Vagina (tissue), 2 donors: ENCODE results near the gene CCDC9. TPM values are rescaled to one million over a fixed set of nuclear protein-coding genes. Genes with fewer than 3 reads are reported as not detected.
A peak's percentile ranks its signal among the peaks of the same experiment; 100 is the strongest.

Source experiments
- DNase-seq, 2 donors: peaks; one replicate each; pipeline ENCODE4 v3.0.0-alpha.2; 2017; ENCODE audit errors: extremely low spot score in 2 of 2
- H3K27ac ChIP-seq: fragments of 200-600 bp; sonication (generic); one replicate; pipeline ENCODE4 v1.5.1; 2019
- H3K27me3 ChIP-seq: fragments of 200-600 bp; sonication (generic); one replicate; pipeline ENCODE4 v1.5.1; 2019
- H3K36me3 ChIP-seq, 2 donors: fragments of 200-600 bp; sonication (generic); one replicate each; pipeline ENCODE4 v1.5.1; 2017 to 2019
- H3K4me1 ChIP-seq: fragments of 200-600 bp; sonication (generic); one replicate; pipeline ENCODE4 v1.5.1; 2019
- H3K4me3 ChIP-seq, 2 donors: fragments of 200-600 bp; sonication (generic); 1 replicate in 1 of 2; 2 replicates in 1 of 2; pipeline ENCODE4 v1.5.1; 2016 to 2019
- H3K9me3 ChIP-seq: fragments of 200-600 bp; sonication (generic); one replicate; pipeline ENCODE4 v1.5.1; 2019
- CTCF ChIP-seq, 3 experiments: fragments of 450-650 bp in 2 of 3; fragments of 200-600 bp in 1 of 3; sonication (generic) in 1 of 3; IDR thresholded peaks; one replicate each; pipeline ENCODE4 v1.5.1; 2017 to 2019; ENCODE audit warnings: antibody characterized with exemption in 3 of 3, mild to moderate bottlenecking in 2 of 3, moderate library complexity in 2 of 3
- POLR2A ChIP-seq, 2 donors: fragments of 450-650 bp; IDR thresholded peaks; one replicate each; pipeline ENCODE4 v1.6.1; 2017; ENCODE audit warnings: antibody characterized with exemption in 2 of 2, mild to moderate bottlenecking in 2 of 2, moderate library complexity in 2 of 2
- POLR2AphosphoS5 ChIP-seq, 2 donors: sonication (generic); formaldehyde crosslinking; IDR thresholded peaks; one replicate each; pipeline ENCODE4 v1.9.0; 2017; ENCODE audit warnings: antibody characterized with exemption in 2 of 2, mild to moderate bottlenecking in 2 of 2, low read depth in 1 of 2; ENCODE audit not compliant: insufficient read depth in 1 of 2
- intact Hi-C: fragments of 100-400 bp; cut with DNase I; formaldehyde crosslinking; loops from one replicate; pipeline ENCODE4 v1.15.1; 2023
- total RNA-seq: library from RNA; depleted of rRNA; stranded (reverse); fragments of >200 nt; gene quantifications from one replicate; pipeline ENCODE4 v1.2.3, GENCODE V29; 2016

Gene CCDC9
- total RNA-seq, 1 donor from 2014 or later: 19.2 TPM

GRCh38 chr19:47270408-47270807, 14.1 kb downstream of the CCDC9 start:
- Histone ChIP-seq H3K4me1 (peaks cover 22% of the 10 kb centered on the region), H3K36me3 (peaks cover 0 to 44% of the 10 kb centered on the region in 2 donors), H3K27ac (no peak overlapping the region), H3K9me3 (no peaks in the 10 kb centered on the region), H3K4me3 (no peak overlapping the region), H3K27me3 (no peaks in the 10 kb centered on the region)
- no peak for DNase-seq
- intact Hi-C loops: loop anchor here (10.0 kb wide), 1 partner anchor 244 kb away; the partner anchor contains the start of gene NAPA
- TF ChIP-seq CTCF (IDR thresholded peaks at IDR 0.05) (no peak), POLR2AphosphoS5 (IDR thresholded peaks at IDR 0.05; ENCODE audit: insufficient read depth in 1 of 2, low read depth in 1 of 2) (no peak), POLR2A (IDR thresholded peaks at IDR 0.05) (no peak)

- Histone ChIP-seq H3K27me3 (no peaks in the 10 kb centered on the region), H3K9me3 (no peaks in the 10 kb centered on the region), H3K4me1 (peaks cover 37% of the 10 kb centered on the region), H3K36me3 (peaks cover 0 to 32% of the 10 kb centered on the region in 2 donors), H3K4me3 (no peak overlapping the region), H3K27ac (peak overlapping the region; percentile 99)
- intact Hi-C loops: loop anchor here (10.0 kb wide), 1 partner anchor 243 kb away; the partner anchor contains the start of gene NAPA
- DNase-seq: no peak
- TF ChIP-seq POLR2AphosphoS5 (IDR thresholded peaks at IDR 0.05; ENCODE audit: insufficient read depth in 1 of 2, low read depth in 1 of 2) (no peak), CTCF (IDR thresholded peaks at IDR 0.05) (no peak), POLR2A (IDR thresholded peaks at IDR 0.05) (no peak)
Measured at GRCh38 chr19:47271949-47272348, 15.6 kb downstream of the CCDC9 start.

DNA sequence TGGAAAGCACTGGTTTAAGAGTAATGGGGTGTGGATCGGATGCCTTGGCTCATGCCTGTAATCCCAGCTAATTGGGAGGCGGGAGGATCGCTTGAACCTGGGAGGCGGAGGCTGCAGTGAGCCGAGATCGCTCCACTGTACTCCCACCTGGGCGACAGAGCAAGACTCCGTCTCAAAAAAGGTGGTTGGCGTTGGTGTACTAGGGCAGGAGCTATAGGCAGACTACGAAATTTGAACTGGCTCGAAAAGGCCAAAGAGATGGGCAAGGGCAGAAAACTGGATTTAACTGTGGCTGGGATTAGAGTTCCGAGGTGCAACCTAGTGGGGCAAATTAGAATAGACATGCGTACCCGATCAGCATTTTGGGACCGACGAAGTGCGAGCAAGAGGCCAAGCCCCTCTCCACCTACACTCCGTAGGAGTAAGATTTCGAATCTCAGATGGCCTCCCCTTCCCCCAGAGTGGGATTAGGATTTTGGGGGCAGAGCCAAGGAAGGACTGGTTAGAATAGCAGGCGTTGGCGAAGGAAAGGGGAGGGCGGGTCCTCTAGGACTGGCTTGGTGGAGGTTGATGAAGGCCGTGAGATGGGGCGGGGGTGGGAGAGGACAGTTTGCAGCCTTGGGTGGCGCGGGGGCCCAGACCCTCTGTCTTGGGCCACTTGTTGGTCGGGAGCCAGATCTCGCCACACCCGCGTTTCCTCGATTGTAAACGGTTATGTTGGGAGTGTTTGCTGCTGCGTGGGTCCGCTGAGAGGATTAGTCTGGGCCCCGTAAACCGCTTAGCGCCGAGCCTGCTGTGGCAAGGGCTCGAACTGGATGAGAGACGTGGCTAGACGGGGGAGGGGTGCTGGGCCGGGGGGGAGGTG, 16.4 kb downstream of the CCDC9 start:
- H3K4me3 ChIP-seq: peak overlapping the region; percentile 86 to 90
- intact Hi-C loops: loop anchor here (10.0 kb wide), 1 partner anchor 242 kb away; the partner anchor contains the start of gene NAPA
- H3K9me3 ChIP-seq: no peaks in the 10 kb centered on the region
- no peak for DNase-seq
- H3K27me3 ChIP-seq: no peaks in the 10 kb centered on the region
- no peak for TF ChIP-seq POLR2A (IDR thresholded peaks at IDR 0.05)
- TF ChIP-seq POLR2AphosphoS5 (IDR thresholded peaks at IDR 0.05; ENCODE audit: insufficient read depth in 1 of 2, low read depth in 1 of 2): no peak
- TF ChIP-seq CTCF (IDR thresholded peaks at IDR 0.05): peak in 1 of 3 experiments; percentile 12
- H3K27ac ChIP-seq: peak overlapping the region; percentile 99
- H3K4me1 ChIP-seq: peaks cover 38% of the 10 kb centered on the region
- peaks cover 0 to 26% of the 10 kb centered on the region in 2 donors for H3K36me3 ChIP-seq

GRCh38 chr19:47273313-47274070, 17.2 kb downstream of the CCDC9 start:
- TF ChIP-seq POLR2AphosphoS5 (IDR thresholded peaks at IDR 0.05; ENCODE audit: insufficient read depth in 1 of 2, low read depth in 1 of 2) (peak; percentile 79 to 99), POLR2A (IDR thresholded peaks at IDR 0.05) (peak in 1 of 2 donors; percentile 82), CTCF (IDR thresholded peaks at IDR 0.05) (no peak)
- H3K9me3 ChIP-seq: no peaks in the 10 kb centered on the region
- H3K4me3 ChIP-seq: peak overlapping the region; percentile 86 to 90
- H3K36me3 ChIP-seq: peaks cover 0 to 18% of the 10 kb centered on the region in 2 donors
- intact Hi-C loops: loop anchor here (10.0 kb wide), 1 partner anchor 241 kb away; the partner anchor contains the start of gene NAPA
- H3K27me3 ChIP-seq: no peaks in the 10 kb centered on the region
- H3K27ac ChIP-seq: peak overlapping the region; percentile 99
- DNase-seq: no peak
- peaks cover 38% of the 10 kb centered on the region for H3K4me1 ChIP-seq
